ENCODE data around the gene VMA21. TPM values are rescaled to one million over a fixed set of nuclear protein-coding genes. Genes with fewer than 3 reads are reported as not detected.
A peak's percentile ranks its signal among the peaks of the same experiment; 100 is the strongest.

Gene VMA21
- total and polyA plus RNA-seq, 2 experiments from 2014 or later, result 17.1 to 46.8 TPM

GRCh38 chrX:151386838-151387459, 10.1 kb upstream of the VMA21 start:
- peak; percentile 25 for DNase-seq (ENCODE audit: low spot score)
- Histone ChIP-seq H3K79me2 (no peaks in the 10 kb centered on the region), H3K9me3 (ENCODE audit: low read depth) (no peaks in the 10 kb centered on the region), H4K20me1 (ENCODE audit: insufficient read depth, poor library complexity, severe bottlenecking) (no peaks in the 10 kb centered on the region), H2AFZ (no peak overlapping the region), H3K9me2 (replicated peaks; ENCODE audit: insufficient read depth) (no peaks in the 10 kb centered on the region), H3K4me2 (no peak overlapping the region), H3K27me3 (no peaks in the 10 kb centered on the region), H3K36me3 (replicated peaks; ENCODE audit: insufficient read depth, low read depth) (no peaks in the 10 kb centered on the region), H3K4me3 (no peak overlapping the region), H3K4me1 (ENCODE audit: insufficient read depth) (no peaks in the 10 kb centered on the region), H3K27ac (peak overlapping the region; percentile 20)
- 50% methylated on average over 3 of the region's 3 CpGs for WGBS (ENCODE audit: low lambda C conversion rate, missing lambda C conversion rate)
- TF ChIP-seq, protein P1, sequence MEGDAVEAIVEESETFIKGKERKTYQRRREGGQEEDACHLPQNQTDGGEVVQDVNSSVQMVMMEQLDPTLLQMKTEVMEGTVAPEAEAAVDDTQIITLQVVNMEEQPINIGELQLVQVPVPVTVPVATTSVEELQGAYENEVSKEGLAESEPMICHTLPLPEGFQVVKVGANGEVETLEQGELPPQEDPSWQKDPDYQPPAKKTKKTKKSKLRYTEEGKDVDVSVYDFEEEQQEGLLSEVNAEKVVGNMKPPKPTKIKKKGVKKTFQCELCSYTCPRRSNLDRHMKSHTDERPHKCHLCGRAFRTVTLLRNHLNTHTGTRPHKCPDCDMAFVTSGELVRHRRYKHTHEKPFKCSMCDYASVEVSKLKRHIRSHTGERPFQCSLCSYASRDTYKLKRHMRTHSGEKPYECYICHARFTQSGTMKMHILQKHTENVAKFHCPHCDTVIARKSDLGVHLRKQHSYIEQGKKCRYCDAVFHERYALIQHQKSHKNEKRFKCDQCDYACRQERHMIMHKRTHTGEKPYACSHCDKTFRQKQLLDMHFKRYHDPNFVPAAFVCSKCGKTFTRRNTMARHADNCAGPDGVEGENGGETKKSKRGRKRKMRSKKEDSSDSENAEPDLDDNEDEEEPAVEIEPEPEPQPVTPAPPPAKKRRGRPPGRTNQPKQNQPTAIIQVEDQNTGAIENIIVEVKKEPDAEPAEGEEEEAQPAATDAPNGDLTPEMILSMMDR (IDR thresholded peaks at IDR 0.05; ENCODE audit: poor library complexity), result no peak
- no peak for TF ChIP-seq EZH2phosphoT487 (IDR thresholded peaks at IDR 0.05; ENCODE audit: low read depth, severe bottlenecking, unreplicated experiment)
- no peak for TF ChIP-seq EZH2 (IDR thresholded peaks at IDR 0.05; ENCODE audit: borderline replicate concordance)

DNA sequence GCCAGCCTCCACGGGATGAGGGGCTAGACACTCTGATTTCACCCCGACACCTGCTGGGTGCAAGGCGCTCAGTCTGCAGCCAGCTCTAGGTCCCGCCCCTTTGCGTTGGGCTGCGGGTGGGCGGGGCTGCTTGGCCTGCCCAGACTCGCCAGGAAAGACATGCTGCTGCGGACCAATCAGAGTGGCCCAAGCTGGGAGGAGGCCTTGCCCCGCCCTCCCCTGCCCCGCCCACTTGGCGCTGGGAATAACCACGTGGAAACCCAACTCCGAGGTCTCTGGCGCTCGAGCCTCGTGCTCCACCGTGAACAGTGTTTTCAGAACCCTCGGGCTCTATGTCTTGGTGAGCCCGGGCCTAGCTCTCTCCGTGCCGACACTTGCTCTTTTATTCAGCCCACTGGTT, 5.3 kb upstream of the VMA21 start:
- H3K4me2 ChIP-seq, result no peak overlapping the region
- H3K9me2 ChIP-seq (replicated peaks; ENCODE audit: insufficient read depth), result no peaks in the 10 kb centered on the region
- H3K4me3 ChIP-seq, result no peak overlapping the region
- no peaks in the 10 kb centered on the region for H3K79me2 ChIP-seq
- H3K4me1 ChIP-seq (ENCODE audit: insufficient read depth), result peaks cover 4% of the 10 kb centered on the region
- H3K27ac ChIP-seq, result no peak overlapping the region
- no peaks in the 10 kb centered on the region for H4K20me1 ChIP-seq (ENCODE audit: insufficient read depth, poor library complexity, severe bottlenecking)
- H3K27me3 ChIP-seq, result no peaks in the 10 kb centered on the region
- H3K9me3 ChIP-seq (ENCODE audit: low read depth), result no peaks in the 10 kb centered on the region
- H3K36me3 ChIP-seq (replicated peaks; ENCODE audit: insufficient read depth, low read depth), result no peaks in the 10 kb centered on the region
- WGBS (ENCODE audit: low lambda C conversion rate, missing lambda C conversion rate), result 90% methylated on average over 21 of the region's 22 CpGs
- no peak for DNase-seq (ENCODE audit: low spot score)
- no peak for TF ChIP-seq EZH2 (IDR thresholded peaks at IDR 0.05; ENCODE audit: borderline replicate concordance)
- no peak for TF ChIP-seq EZH2phosphoT487 (IDR thresholded peaks at IDR 0.05; ENCODE audit: low read depth, severe bottlenecking, unreplicated experiment)
- no peak overlapping the region for H2AFZ ChIP-seq

GRCh38 chrX:151393514-151393913, 3.5 kb upstream of the VMA21 start:
- WGBS (ENCODE audit: low lambda C conversion rate, missing lambda C conversion rate), result 42% methylated on average over 1 of the region's 1 CpG
- H3K27ac ChIP-seq, result no peak overlapping the region
- no peak overlapping the region for H2AFZ ChIP-seq
- no peaks in the 10 kb centered on the region for H3K27me3 ChIP-seq
- no peak overlapping the region for H3K4me2 ChIP-seq
- DNase-seq (ENCODE audit: low spot score), result no peak
- TF ChIP-seq EZH2phosphoT487 (IDR thresholded peaks at IDR 0.05; ENCODE audit: low read depth, severe bottlenecking, unreplicated experiment), result no peak
- no peak for TF ChIP-seq EZH2 (IDR thresholded peaks at IDR 0.05; ENCODE audit: borderline replicate concordance)
- TF ChIP-seq, protein P1 (IDR thresholded peaks at IDR 0.05; ENCODE audit: poor library complexity), result no peak
- no peaks in the 10 kb centered on the region for H3K9me3 ChIP-seq (ENCODE audit: low read depth)
- no peak overlapping the region for H3K4me3 ChIP-seq
- no peaks in the 10 kb centered on the region for H4K20me1 ChIP-seq (ENCODE audit: insufficient read depth, poor library complexity, severe bottlenecking)
- peaks cover 4% of the 10 kb centered on the region for H3K4me1 ChIP-seq (ENCODE audit: insufficient read depth)
- no peaks in the 10 kb centered on the region for H3K36me3 ChIP-seq (replicated peaks; ENCODE audit: insufficient read depth, low read depth)
- H3K79me2 ChIP-seq, result peaks cover 14% of the 10 kb centered on the region
- H3K9me2 ChIP-seq (replicated peaks; ENCODE audit: insufficient read depth), result no peaks in the 10 kb centered on the region

DNA sequence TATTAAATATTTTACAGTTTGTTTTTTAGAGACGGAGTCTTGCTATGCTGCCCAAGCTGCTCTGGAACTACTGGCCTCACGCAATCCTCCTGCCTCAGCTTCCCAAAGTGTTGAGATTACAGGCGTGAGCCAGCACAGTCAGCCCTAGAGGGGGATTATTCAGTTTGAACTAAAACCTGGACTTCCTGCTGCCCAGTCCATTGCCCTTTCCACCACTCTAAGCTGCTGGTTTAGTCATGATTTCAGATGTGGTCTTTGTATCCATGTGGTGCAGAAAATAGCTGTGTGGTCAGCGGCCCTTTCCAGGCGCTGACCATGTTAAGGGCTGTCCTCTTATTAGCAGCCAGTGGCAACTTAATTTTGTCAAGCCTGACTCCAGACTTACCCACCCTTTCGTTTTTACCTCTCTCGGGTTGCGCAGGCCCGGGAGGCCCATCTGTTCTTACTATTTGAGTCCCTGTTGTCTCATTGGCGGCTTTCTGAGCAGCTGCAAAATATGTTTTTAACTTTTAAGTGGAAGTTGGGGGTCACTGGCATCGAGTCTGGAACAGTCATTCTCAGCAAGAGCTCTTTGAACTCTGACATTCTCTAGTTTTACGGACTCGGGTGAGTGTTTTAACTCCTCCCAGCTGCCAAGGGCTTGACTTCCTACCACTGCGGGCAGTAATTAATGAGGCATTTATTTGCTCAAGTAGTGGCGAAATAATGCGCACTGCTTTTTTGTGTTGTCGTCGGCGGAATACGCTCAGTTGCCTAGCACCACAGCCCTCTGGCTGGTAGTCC, 773 bp upstream of the VMA21 start:
- TF ChIP-seq, protein P1 (IDR thresholded peaks at IDR 0.05; ENCODE audit: poor library complexity), result no peak
- TF ChIP-seq EZH2 (IDR thresholded peaks at IDR 0.05; ENCODE audit: borderline replicate concordance), result no peak
- no peak for TF ChIP-seq EZH2phosphoT487 (IDR thresholded peaks at IDR 0.05; ENCODE audit: low read depth, severe bottlenecking, unreplicated experiment)
- H3K36me3 ChIP-seq (replicated peaks; ENCODE audit: insufficient read depth, low read depth), result no peaks in the 10 kb centered on the region
- no peaks in the 10 kb centered on the region for H4K20me1 ChIP-seq (ENCODE audit: insufficient read depth, poor library complexity, severe bottlenecking)
- H3K9me2 ChIP-seq (replicated peaks; ENCODE audit: insufficient read depth), result no peaks in the 10 kb centered on the region
- H3K4me3 ChIP-seq, result peak overlapping the region; percentile 60
- WGBS (ENCODE audit: low lambda C conversion rate, missing lambda C conversion rate), result 67% methylated on average over 20 of the region's 20 CpGs
- DNase-seq (ENCODE audit: low spot score), result no peak
- no peaks in the 10 kb centered on the region for H3K9me3 ChIP-seq (ENCODE audit: low read depth)
- peak overlapping the region; percentile 73 for H2AFZ ChIP-seq
- H3K27ac ChIP-seq, result peak overlapping the region; percentile 96
- H3K4me2 ChIP-seq, result peak overlapping the region; percentile 72
- peaks cover 8% of the 10 kb centered on the region for H3K4me1 ChIP-seq (ENCODE audit: insufficient read depth)
- peaks cover 41% of the 10 kb centered on the region for H3K79me2 ChIP-seq
- H3K27me3 ChIP-seq, result no peaks in the 10 kb centered on the region

Data from hepatocyte (in vitro differentiated cells).